Activated T-cell treated with anti-CD3 and anti-CD28 coated beads for 24 hours (primary cell): Measurements from ENCODE around the gene KLHL33.
"Not testable (repeated sequence)": the region's sequence is repeated elsewhere in the genome, so short reads cannot be mapped to it uniquely, and the experiment has no call there.

Experiments used
- DNase-seq: peaks from one replicate; pipeline ENCODE4 v3.0.0-alpha.2; 2020; ENCODE audit warnings: low read depth

The KLHL33 gene

GRCh38 chr14:20454516-20455354 is 18.8 kb upstream of the KLHL33 start, which contains the start of the genes APEX1 and OSGEP:
Gene APEX1 (plus strand): TSS chr14:20455226. CDS start chr14:20455646, 420 bp downstream.
Gene OSGEP (minus strand): TSS chr14:20454812. CDS start chr14:20454683, 129 bp downstream.
- peak; percentile 98 for DNase-seq

GRCh38 chr14:20452831-20453230 is 16.9 kb upstream of the KLHL33 start:
- not testable (repeated sequence) for DNase-seq

GRCh38 chr14:20446889-20447288 is 10.9 kb upstream of the KLHL33 start:
- DNase-seq: no peak

- not testable (repeated sequence) for DNase-seq
Measured at GRCh38 chr14:20443650-20444049, 7.7 kb upstream of the KLHL33 start.

- no peak for DNase-seq
Measured at GRCh38 chr14:20441461-20441860, 5.5 kb upstream of the KLHL33 start.

GRCh38 chr14:20440882-20441281 is 4.9 kb upstream of the KLHL33 start:
- DNase-seq: no peak

GRCh38 chr14:20440465-20440864 is 4.5 kb upstream of the KLHL33 start:
- DNase-seq: no peak

- DNase-seq: no peak
Measured at GRCh38 chr14:20438664-20439063, 2.7 kb upstream of the KLHL33 start.

GRCh38 chr14:20436363-20436755 is 393 bp upstream of the KLHL33 start:
- no peak for DNase-seq

- DNase-seq: no peak
Measured at GRCh38 chr14:20434701-20435581, 1.0 kb downstream of the KLHL33 start.

GRCh38 chr14:20429801-20430669 is 5.9 kb downstream of the KLHL33 start:
- DNase-seq: no peak

GRCh38 chr14:20428802-20429201 is 7.2 kb downstream of the KLHL33 start:
- DNase-seq: no peak

- no peak for DNase-seq
Measured at GRCh38 chr14:20428010-20428365, 8.0 kb downstream of the KLHL33 start.

- DNase-seq: no peak
Measured at GRCh38 chr14:20427231-20428009, 8.5 kb downstream of the KLHL33 start.

GRCh38 chr14:20424851-20425250 is 11.1 kb downstream of the KLHL33 start:
- DNase-seq: no peak

GRCh38 chr14:20422886-20423285 is 13.1 kb downstream of the KLHL33 start:
- DNase-seq: no peak

- no peak for DNase-seq
Measured at GRCh38 chr14:20421267-20421666, 14.7 kb downstream of the KLHL33 start.

- no peak for DNase-seq
Measured at GRCh38 chr14:20419419-20419818, 16.5 kb downstream of the KLHL33 start.

GRCh38 chr14:20418501-20418909 is 17.5 kb downstream of the KLHL33 start:
- DNase-seq: no peak

- DNase-seq: no peak
Measured at GRCh38 chr14:20417250-20418186, 18.4 kb downstream of the KLHL33 start.
